Endothelial cell of umbilical vein (primary cell): ENCODE results near the gene PIMREG. TPM values are rescaled to one million over a fixed set of nuclear protein-coding genes. Genes with fewer than 3 reads are reported as not detected.
A peak's percentile ranks its signal among the peaks of the same experiment; 100 is the strongest.

ENCODE experiments used
- BruUV-seq: library from RNA; stranded (reverse); fragments of 400-500 nt; replicated peaks from 2 replicates; lab custom pipeline; 2021; lab: Mats Ljungman, UMichigan
- CTCF ChIA-PET: fragments of 300-600, 350-600 bp; sonication (Branson Sonifier 250); formaldehyde crosslinking; loops from one replicate; lab custom pipeline; 2021; ENCODE audit warnings: antibody characterized with exemption, inconsistent platforms; lab: Charles Lee
- POLR2A ChIA-PET: fragments of 300-600, 350-600 bp; sonication (Branson Sonifier 250); formaldehyde crosslinking; loops from one replicate; lab custom pipeline; 2021; ENCODE audit warnings: antibody characterized with exemption, inconsistent platforms; lab: Charles Lee
- DNase-seq: peaks from one replicate; pipeline ENCODE4 v3.0.0-alpha.2; 2011; ENCODE audit warnings: low read depth, low spot score
- FAIRE-seq: peaks from 2 replicates; lab custom pipeline; 2011; peaks lifted over from hg19 to GRCh38; lab: Jason Lieb, UNC
- H2AFZ ChIP-seq: 2 replicates; pipeline ENCODE4 v1.6.0; 2012; ENCODE audit warnings: low read depth, low read length, control low read depth, inconsistent platforms
- H3K27ac ChIP-seq: 2 replicates; pipeline ENCODE4 v1.5.1; 2011; ENCODE audit warnings: low read depth, mild to moderate bottlenecking, control low read depth, low read length, moderate library complexity; ENCODE audit not compliant: insufficient read depth
- H3K27me3 ChIP-seq, 2 experiments: 2 replicates each; pipeline versions ENCODE4 v1.6.0 to v1.6.1; 2011; ENCODE audit warnings: low read length in 2 of 2, mixed read lengths in 1 of 2; ENCODE audit not compliant: control insufficient read depth in 2 of 2, insufficient read depth in 2 of 2
- H3K36me3 ChIP-seq, 2 experiments: 2 replicates in 1 of 2; 3 replicates in 1 of 2; pipeline ENCODE4 v1.5.1; 2011; ENCODE audit warnings: low read length in 2 of 2, mild to moderate bottlenecking in 1 of 2, moderate library complexity in 1 of 2; ENCODE audit not compliant: control insufficient read depth in 2 of 2, insufficient read depth in 2 of 2; ENCODE audit errors: extremely low read depth in 1 of 2
- H3K4me1 ChIP-seq: 3 replicates; pipeline ENCODE4 v1.5.1; 2011; ENCODE audit warnings: mild to moderate bottlenecking, low read length; ENCODE audit not compliant: control insufficient read depth, insufficient read depth; ENCODE audit errors: extremely low read depth
- H3K4me2 ChIP-seq: 2 replicates; pipeline ENCODE4 v1.6.1; 2011; ENCODE audit warnings: low read length, control low read depth, mixed read lengths; ENCODE audit not compliant: insufficient read depth
- H3K4me3 ChIP-seq, 3 experiments: fragments of 200-600 bp in 1 of 3; sonication (generic), shearing (Covaris generic) in 1 of 3; replicated peaks in 1 of 3; 2 replicates each; pipeline ENCODE4 v1.5.1; 2011 to 2016; ENCODE audit warnings: control low read depth in 3 of 3, low read length in 3 of 3, mild to moderate bottlenecking in 2 of 3, inconsistent platforms in 1 of 3, low read depth in 1 of 3, moderate library complexity in 1 of 3; ENCODE audit not compliant: insufficient read depth in 1 of 3
- H3K79me2 ChIP-seq: 2 replicates; pipeline ENCODE4 v1.6.0; 2012; ENCODE audit warnings: low read length, inconsistent platforms; ENCODE audit not compliant: control insufficient read depth, insufficient read depth
- H3K9ac ChIP-seq: replicated peaks from 2 replicates; pipeline ENCODE3; 2011; ENCODE audit warnings: low read length, control low read depth; ENCODE audit not compliant: insufficient read depth; ENCODE audit errors: extremely low read depth
- H3K9me1 ChIP-seq: replicated peaks from 3 replicates; pipeline ENCODE4 v1.6.0; 2011; ENCODE audit warnings: mild to moderate bottlenecking, low read length; ENCODE audit not compliant: control insufficient read depth, insufficient read depth; ENCODE audit errors: extremely low read depth
- H3K9me3 ChIP-seq: replicated peaks from 2 replicates; pipeline ENCODE4 v1.5.1; 2012; ENCODE audit warnings: low read length, inconsistent platforms; ENCODE audit not compliant: control insufficient read depth, insufficient read depth
- H4K20me1 ChIP-seq: replicated peaks from 2 replicates; pipeline ENCODE3; 2011; ENCODE audit warnings: mild to moderate bottlenecking, low read length; ENCODE audit not compliant: control insufficient read depth, insufficient read depth; ENCODE audit errors: extremely low read depth
- EZH2 ChIP-seq: IDR thresholded peaks from 2 replicates; pipeline ENCODE4 v1.6.1; 2012; ENCODE audit warnings: borderline replicate concordance, low read depth, mild to moderate bottlenecking, moderate library complexity, low read length, inconsistent platforms; ENCODE audit not compliant: severe bottlenecking
- FOS ChIP-seq: IDR thresholded peaks from 2 replicates; pipeline ENCODE4 v1.6.1; 2011; ENCODE audit warnings: mild to moderate bottlenecking, low read length, moderate library complexity, borderline replicate concordance; ENCODE audit not compliant: insufficient read depth
- GATA2 ChIP-seq: IDR thresholded peaks from 2 replicates; pipeline ENCODE4 v1.7.0; 2011; ENCODE audit warnings: low read depth, mild to moderate bottlenecking, moderate library complexity, mixed read lengths, low read length; ENCODE audit not compliant: insufficient read length, insufficient read depth
- MAX ChIP-seq: IDR thresholded peaks from 2 replicates; pipeline ENCODE4 v1.6.1; 2011; ENCODE audit not compliant: insufficient read depth, insufficient read length
- POLR2A ChIP-seq: IDR thresholded peaks from 2 replicates; pipeline ENCODE4 v1.6.1; 2012; ENCODE audit warnings: low read depth, mild to moderate bottlenecking, control low read depth, low read length
- POLR2AphosphoS5 ChIP-seq: IDR thresholded peaks from 2 replicates; pipeline ENCODE4 v1.6.1; 2012; ENCODE audit warnings: low read depth, mild to moderate bottlenecking, control low read depth, low read length, moderate library complexity; ENCODE audit not compliant: insufficient read depth
- dilution Hi-C: fragments of 300-500 bp; cut with MboI; formaldehyde crosslinking; loops from one replicate; pipeline ENCODE4 v1.15.0; 2019; ENCODE audit warnings: low sequenced_read_pairs; ENCODE audit not compliant: extremely low pct_ligation_motif_present
- intact Hi-C: fragments of 100-400 bp; cut with micrococcal nuclease; formaldehyde crosslinking; loops from one replicate; pipeline ENCODE4 v1.10.0; 2022
- polyA plus RNA-seq, 4 experiments: library from polyadenylated mRNA; depleted of rRNA in 3 of 4; stranded (reverse) in 3 of 4; unstranded in 1 of 4; fragments of >200 nt; gene quantifications; 2 replicates each; pipeline versions ENCODE4 v1.2.1 to v1.2.3, GENCODE V29; 2011 to 2012; ENCODE audit warnings: missing spikeins in 1 of 4
- total RNA-seq: library from RNA; stranded (reverse); gene quantifications from 2 replicates; pipeline ENCODE4 v1.2.3, GENCODE V29; 2021
- TF ChIP-seq, protein P1 (sequence below), 2 donors: IDR thresholded peaks; 1 replicate in 1 of 2; 2 replicates in 1 of 2; pipeline ENCODE4 v1.5.1; 2011; ENCODE audit warnings: low read length in 2 of 2, mild to moderate bottlenecking in 2 of 2, moderate library complexity in 2 of 2, control low read depth in 1 of 2, inconsistent platforms in 1 of 2, low read depth in 1 of 2; ENCODE audit not compliant: insufficient read depth in 1 of 2; ENCODE audit errors: extremely low read depth in 1 of 2

PIMREG gene
- total and polyA plus RNA-seq, 2 donors (not counting 3 experiments of a cell fraction or from before 2014, with no cell fraction given), result 26.3 to 37.7 TPM

- FAIRE-seq (peak; percentile 52), DNase-seq (no peak)
- dilution Hi-C loops (no loop called here), intact Hi-C loops (no loop called here)
- H3K4me1 ChIP-seq, result peaks cover 15% of the 10 kb centered on the region
- no TSS peak for BruUV-seq
- POLR2A ChIA-PET, result no interaction called here
- no peaks in the 10 kb centered on the region for H3K27me3 ChIP-seq
- H3K9me3 ChIP-seq, result no peaks in the 10 kb centered on the region
- CTCF ChIA-PET, result interaction anchor here (1.0 to 5.8 kb wide), 4 partner anchors 13 to 172 kb away, joined by 4 to 77 read pairs (median 6); no protein-coding TSS in a partner anchor
- H3K36me3 ChIP-seq, result no peaks in the 10 kb centered on the region
- H3K9ac ChIP-seq, result no peak overlapping the region
- no peak overlapping the region for H3K27ac ChIP-seq
- no peak overlapping the region for H2AFZ ChIP-seq
- no peaks in the 10 kb centered on the region for H4K20me1 ChIP-seq
- H3K9me1 ChIP-seq, result no peaks in the 10 kb centered on the region
- TF ChIP-seq GATA2, result peak; percentile 20
- no peak for TF ChIP-seq EZH2
- no peak for TF ChIP-seq MAX
- TF ChIP-seq, protein P1, sequence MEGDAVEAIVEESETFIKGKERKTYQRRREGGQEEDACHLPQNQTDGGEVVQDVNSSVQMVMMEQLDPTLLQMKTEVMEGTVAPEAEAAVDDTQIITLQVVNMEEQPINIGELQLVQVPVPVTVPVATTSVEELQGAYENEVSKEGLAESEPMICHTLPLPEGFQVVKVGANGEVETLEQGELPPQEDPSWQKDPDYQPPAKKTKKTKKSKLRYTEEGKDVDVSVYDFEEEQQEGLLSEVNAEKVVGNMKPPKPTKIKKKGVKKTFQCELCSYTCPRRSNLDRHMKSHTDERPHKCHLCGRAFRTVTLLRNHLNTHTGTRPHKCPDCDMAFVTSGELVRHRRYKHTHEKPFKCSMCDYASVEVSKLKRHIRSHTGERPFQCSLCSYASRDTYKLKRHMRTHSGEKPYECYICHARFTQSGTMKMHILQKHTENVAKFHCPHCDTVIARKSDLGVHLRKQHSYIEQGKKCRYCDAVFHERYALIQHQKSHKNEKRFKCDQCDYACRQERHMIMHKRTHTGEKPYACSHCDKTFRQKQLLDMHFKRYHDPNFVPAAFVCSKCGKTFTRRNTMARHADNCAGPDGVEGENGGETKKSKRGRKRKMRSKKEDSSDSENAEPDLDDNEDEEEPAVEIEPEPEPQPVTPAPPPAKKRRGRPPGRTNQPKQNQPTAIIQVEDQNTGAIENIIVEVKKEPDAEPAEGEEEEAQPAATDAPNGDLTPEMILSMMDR (IDR thresholded peaks at IDR 0.05; ENCODE audit: extremely low read depth in 1 of 2, insufficient read depth in 1 of 2, low read depth in 1 of 2, low read length in 2 of 2), result no peak
- no peak for TF ChIP-seq POLR2A
- no peak for TF ChIP-seq FOS
- no peak for TF ChIP-seq POLR2AphosphoS5
- no peak overlapping the region for H3K4me3 ChIP-seq
- H3K79me2 ChIP-seq, result no peaks in the 10 kb centered on the region
- no peak overlapping the region for H3K4me2 ChIP-seq
Observed at GRCh38 chr17:6476076-6476809, 32.0 kb downstream of the PIMREG start.
